Heart left ventricle (tissue), 16 donors: Measurements from ENCODE around the gene KANK3. TPM values are rescaled to one million over a fixed set of nuclear protein-coding genes. Genes with fewer than 3 reads are reported as not detected.
A peak's percentile ranks its signal among the peaks of the same experiment; 100 is the strongest.
"Not testable (repeated sequence)": the region's sequence is repeated elsewhere in the genome, so short reads cannot be mapped to it uniquely, and the experiment has no call there.

Experiments used
- ATAC-seq, 4 donors: fragments of 200-7000 bp; cut with Tn5 transposase; one replicate each; pipeline ENCODE4 v1.9.1; 2020 to 2022; ENCODE audit warnings: moderate library complexity in 4 of 4, mild to moderate bottlenecking in 3 of 4, moderate number of reproducible peaks in 1 of 4
- DNase-seq, 5 donors: peaks; one replicate each; pipeline ENCODE4 v3.0.0-alpha.2; 2020
- H3K27ac ChIP-seq, 12 donors: fragments of 200-600 bp; sonication (generic) in 4 of 12; one replicate each; pipeline versions ENCODE4 v1.5.0 to v1.8.0; 2016 to 2022; ENCODE audit warnings: mild to moderate bottlenecking in 2 of 12
- H3K27me3 ChIP-seq, 9 donors: fragments of 200-600 bp; sonication (generic) in 2 of 9; one replicate each; pipeline versions ENCODE4 v1.5.1 to v1.8.0; 2016 to 2022; ENCODE audit warnings: mild to moderate bottlenecking in 3 of 9
- H3K36me3 ChIP-seq, 9 donors: fragments of 200-600 bp; sonication (generic) in 2 of 9; one replicate each; pipeline versions ENCODE4 v1.5.0 to v1.8.0; 2018 to 2022; ENCODE audit warnings: mild to moderate bottlenecking in 2 of 9
- H3K4me1 ChIP-seq, 12 donors: fragments of 200-600 bp; sonication (generic) in 4 of 12; one replicate each; pipeline versions ENCODE4 v1.5.0 to v1.8.0; 2016 to 2022; ENCODE audit warnings: mild to moderate bottlenecking in 3 of 12
- H3K4me3 ChIP-seq, 12 donors: fragments of 200-600 bp; sonication (generic) in 4 of 12; one replicate each; pipeline versions ENCODE4 v1.5.0 to v1.8.0; 2017 to 2022; ENCODE audit warnings: mild to moderate bottlenecking in 9 of 12, moderate library complexity in 4 of 12
- H3K9me3 ChIP-seq, 12 donors: fragments of 200-600 bp; sonication (generic) in 4 of 12; one replicate each; pipeline versions ENCODE4 v1.5.0 to v1.8.0; 2016 to 2022; ENCODE audit warnings: mild to moderate bottlenecking in 1 of 12
- CTCF ChIP-seq, 12 donors: fragments of 200-600 bp; sonication (generic) in 4 of 12; IDR thresholded peaks; one replicate each; pipeline versions ENCODE4 v1.5.0 to v1.8.0; 2018 to 2022; ENCODE audit warnings: antibody characterized with exemption in 12 of 12, mild to moderate bottlenecking in 5 of 12
- POLR2A ChIP-seq, 2 donors: fragments of 450-650 bp; IDR thresholded peaks; one replicate each; pipeline ENCODE4 v1.6.1; 2017; ENCODE audit warnings: antibody characterized with exemption in 2 of 2, mild to moderate bottlenecking in 2 of 2, moderate library complexity in 2 of 2
- WGBS, 4 donors: extraction: QIAGEN DNeasy Blood & Tissue Kit in 2 of 4; methylation state at CpG; one replicate each; pipeline versions ENCODE4 v1.1.5 to v1.1.7; 2013 to 2018; 5-methylcytosine and 5-hydroxymethylcytosine counted together
- intact Hi-C, 10 donors: fragments of 100-400 bp; cut with DNase I; formaldehyde crosslinking; loops; one replicate each; pipeline versions ENCODE4 v1.11.1 to v1.14.2; 2022
- polyA plus RNA-seq, 2 donors: library from polyadenylated mRNA; stranded (reverse); fragments of 200-250 nt; gene quantifications; one replicate each; pipeline ENCODE4 v1.2.3, GENCODE V29; 2013
- total RNA-seq, 9 donors: library from RNA; depleted of rRNA in 2 of 9; stranded (reverse); fragments of >200 nt in 2 of 9; fragmentation: NEBNext Ultra II Directional in 3 of 9; extraction: Animal tissue kit (Norgen Biotek cat#: 25700) in 3 of 9; gene quantifications; one replicate each; pipeline versions ENCODE4 v1.1.0 to v1.2.4, GENCODE V29; 2016 to 2023
- donor health status: ischemic (EF 13 %, LVEDD 7.1; RV severe dilation, severe dysfunction).
- donor health status: healthy with polysubstance abuse.
- donor health status: DM: no; HTN: yes; CAD: no.
- donor health status: DM: no; HTN: no; CAD: no.
- donor health status: ischemic (EF 25% LVEDD 6.9; RV normal size, moderate dysfunction).
- donor health status: ischemic (EF 25% LVEDD 5.7; RV mildly dilated, moderate dysfunction).
- donor health status: healthy.
- donor health status: DM: yes; HTN: yes; CAD: no.
- donor health status: ischemic (EF 35%, LVEDD 5.7; RV mildly dilated, moderate dysfunction).
- donor health status: nonischemic (EF 11% LVEDD 7.7; RV severe dilation, severe dysfunction).
- donor health status: DM: yes; HTN: yes; CAD: no.
- donor health status: PGD.
- donor health status: ischemic (EF 29% LVEDD 5.4; RV normal size, mild dysfunction).
- donor health status: nonischemic (EF 23%, LVEDD 6.1; RV moderate dilation, normal function).

The KANK3 gene
- total and polyA plus RNA-seq, 11 donors: 12.3 to 33.6 (median 16.9) TPM

- WGBS, 4 donors: 38 to 56% (median 48%) methylated on average over 1 of the region's 1 CpG
- TF ChIP-seq CTCF (IDR thresholded peaks at IDR 0.05) (no peak), POLR2A (IDR thresholded peaks at IDR 0.05) (no peak)
- peak in 1 of 5 donors; percentile 11 for DNase-seq
Measured at GRCh38 chr19:8377598-8377997, 34.5 kb upstream of the KANK3 start.

DNA sequence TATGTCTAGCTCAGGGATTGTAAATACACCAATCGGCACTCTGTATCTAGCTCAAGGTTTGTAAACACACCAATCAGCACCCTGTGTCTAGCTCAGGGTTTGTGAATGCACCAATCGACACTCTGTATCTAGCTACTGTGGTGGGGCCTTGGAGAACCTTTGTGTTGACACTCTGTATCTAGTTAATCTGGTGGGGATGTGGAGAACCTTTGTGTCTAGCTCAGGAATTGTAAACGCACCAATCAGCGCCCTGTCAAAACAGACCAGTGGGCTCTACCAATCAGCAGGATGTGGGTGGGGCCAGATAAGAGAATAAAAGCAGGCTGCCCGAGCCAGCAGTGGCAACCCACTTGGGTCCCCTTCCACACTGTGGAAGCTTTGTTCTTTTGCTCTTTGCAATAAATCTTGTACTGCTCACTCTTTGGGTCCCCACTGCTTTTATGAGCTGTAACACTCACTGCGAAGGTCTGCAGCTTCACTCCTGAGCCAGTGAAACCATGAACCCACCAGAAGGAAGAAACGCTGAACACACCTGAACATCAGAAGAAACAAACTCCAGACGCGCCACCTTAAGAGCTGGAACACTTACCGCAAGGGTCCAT lies 33.4 kb upstream of the KANK3 start:
- H3K9me3 ChIP-seq, H3K27ac ChIP-seq, ATAC-seq, H3K27me3 ChIP-seq, intact Hi-C loops, H3K4me3 ChIP-seq, H3K4me1 ChIP-seq, DNase-seq: not testable (repeated sequence)
- 88 to 94% (median 91%) methylated on average over 9 to 10 of the region's 10 CpGs for WGBS, 4 donors
- peaks cover 0 to 35% (median 10%) of the 10 kb centered on the region in 9 donors for H3K36me3 ChIP-seq

More at GRCh38 chr19:8377598-8377997, 34.5 kb upstream of the KANK3 start:
- H3K36me3 ChIP-seq: peaks cover 0 to 29% (median 10%) of the 10 kb centered on the region in 9 donors
- H3K4me1 ChIP-seq: peaks cover 0 to 7% (median 0%) of the 10 kb centered on the region in 12 donors
- H3K9me3 ChIP-seq: peaks cover 0 to 8% (median 0%) of the 10 kb centered on the region in 12 donors
- intact Hi-C loops: no loop called here
- ATAC-seq: no peak
- no peaks in the 10 kb centered on the region for H3K27me3 ChIP-seq
- H3K4me3 ChIP-seq: no peak overlapping the region
- no peak overlapping the region for H3K27ac ChIP-seq

- intact Hi-C loops, H3K4me3 ChIP-seq, H3K27ac ChIP-seq, ATAC-seq, H3K9me3 ChIP-seq, H3K27me3 ChIP-seq: not testable (repeated sequence)
- DNase-seq: peak in 1 of 5 donors; percentile 30
- H3K4me1 ChIP-seq: peaks cover 0 to 14% (median 0%) of the 10 kb centered on the region in 12 donors
- H3K36me3 ChIP-seq: peaks cover 0 to 37% (median 10%) of the 10 kb centered on the region in 9 donors
- 97 to 99% (median 98%) methylated on average over 16 to 32 of the region's 32 CpGs for WGBS, 4 donors
Measured at GRCh38 chr19:8375766-8376165, 32.7 kb upstream of the KANK3 start.

DNA sequence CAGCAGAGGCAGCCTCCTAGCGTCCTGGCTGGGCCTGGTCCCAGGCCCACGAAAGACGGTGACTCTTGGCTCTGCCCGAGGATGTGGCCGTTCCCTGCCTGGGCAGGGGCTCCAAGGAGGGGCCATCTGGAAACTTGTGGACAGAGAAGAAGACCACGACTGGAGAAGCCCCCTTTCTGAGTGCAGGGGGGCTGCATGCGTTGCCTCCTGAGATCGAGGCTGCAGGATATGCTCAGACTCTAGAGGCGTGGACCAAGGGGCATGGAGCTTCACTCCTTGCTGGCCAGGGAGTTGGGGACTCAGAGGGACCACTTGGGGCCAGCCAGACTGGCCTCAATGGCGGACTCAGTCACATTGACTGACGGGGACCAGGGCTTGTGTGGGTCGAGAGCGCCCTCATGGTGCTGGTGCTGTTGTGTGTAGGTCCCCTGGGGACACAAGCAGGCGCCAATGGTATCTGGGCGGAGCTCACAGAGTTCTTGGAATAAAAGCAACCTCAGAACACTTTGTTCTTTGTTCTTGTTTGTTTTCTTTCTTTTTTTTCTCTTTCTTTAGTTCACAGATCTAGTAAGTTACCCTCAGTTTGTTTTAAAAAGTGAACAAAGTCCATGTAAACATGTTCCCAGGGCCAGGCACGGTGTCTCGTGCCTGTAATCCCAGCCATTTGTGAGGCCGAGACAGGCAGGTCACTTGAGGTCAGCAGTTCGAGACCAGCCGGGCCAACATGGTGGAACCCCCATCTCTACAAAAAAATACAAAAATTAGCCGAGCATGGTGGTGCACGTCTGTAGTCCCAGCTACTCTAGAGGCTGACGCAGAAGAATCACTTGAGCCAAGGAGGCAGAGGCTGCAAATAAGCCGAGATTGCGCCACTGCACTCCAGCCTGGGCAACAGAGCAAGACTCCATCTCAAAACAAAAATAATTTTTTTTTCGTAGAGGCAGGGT lies 31.1 kb upstream of the KANK3 start:
- Histone ChIP-seq H3K36me3 (peaks cover 0 to 49% (median 10%) of the 10 kb centered on the region in 9 donors), H3K9me3 (no peaks in the 10 kb centered on the region), H3K27ac (peak overlapping the region in 2 of 12 donors; percentile 0 to 39), H3K4me1 (peaks cover 0 to 22% (median 0%) of the 10 kb centered on the region in 12 donors), H3K27me3 (no peaks in the 10 kb centered on the region), H3K4me3 (no peak overlapping the region)
- intact Hi-C loops: no loop called here
- no peak for TF ChIP-seq POLR2A (IDR thresholded peaks at IDR 0.05)
- TF ChIP-seq CTCF (IDR thresholded peaks at IDR 0.05): no peak
- ATAC-seq (peak; percentile 40 to 59 (median 42)), DNase-seq (peak in 1 of 5 donors; percentile 28)
- 86 to 89% (median 87%) methylated on average over 21 to 26 of the region's 26 CpGs for WGBS, 4 donors
